ENCODE data around the gene TOM1L1. TPM values are rescaled to one million over a fixed set of nuclear protein-coding genes. Genes with fewer than 3 reads are reported as not detected.
"Not testable (repeated sequence)": the region's sequence is repeated elsewhere in the genome, so short reads cannot be mapped to it uniquely, and the experiment has no call there.

Gene TOM1L1, protein sequence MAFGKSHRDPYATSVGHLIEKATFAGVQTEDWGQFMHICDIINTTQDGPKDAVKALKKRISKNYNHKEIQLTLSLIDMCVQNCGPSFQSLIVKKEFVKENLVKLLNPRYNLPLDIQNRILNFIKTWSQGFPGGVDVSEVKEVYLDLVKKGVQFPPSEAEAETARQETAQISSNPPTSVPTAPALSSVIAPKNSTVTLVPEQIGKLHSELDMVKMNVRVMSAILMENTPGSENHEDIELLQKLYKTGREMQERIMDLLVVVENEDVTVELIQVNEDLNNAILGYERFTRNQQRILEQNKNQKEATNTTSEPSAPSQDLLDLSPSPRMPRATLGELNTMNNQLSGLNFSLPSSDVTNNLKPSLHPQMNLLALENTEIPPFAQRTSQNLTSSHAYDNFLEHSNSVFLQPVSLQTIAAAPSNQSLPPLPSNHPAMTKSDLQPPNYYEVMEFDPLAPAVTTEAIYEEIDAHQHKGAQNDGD
- total RNA-seq: 12.1 TPM
- long read RNA-seq, partial matches to known transcripts: 2 of 17 reads
- long read RNA-seq, other reads (novel, unspliced or antisense): 14 of 17 reads

DNA sequence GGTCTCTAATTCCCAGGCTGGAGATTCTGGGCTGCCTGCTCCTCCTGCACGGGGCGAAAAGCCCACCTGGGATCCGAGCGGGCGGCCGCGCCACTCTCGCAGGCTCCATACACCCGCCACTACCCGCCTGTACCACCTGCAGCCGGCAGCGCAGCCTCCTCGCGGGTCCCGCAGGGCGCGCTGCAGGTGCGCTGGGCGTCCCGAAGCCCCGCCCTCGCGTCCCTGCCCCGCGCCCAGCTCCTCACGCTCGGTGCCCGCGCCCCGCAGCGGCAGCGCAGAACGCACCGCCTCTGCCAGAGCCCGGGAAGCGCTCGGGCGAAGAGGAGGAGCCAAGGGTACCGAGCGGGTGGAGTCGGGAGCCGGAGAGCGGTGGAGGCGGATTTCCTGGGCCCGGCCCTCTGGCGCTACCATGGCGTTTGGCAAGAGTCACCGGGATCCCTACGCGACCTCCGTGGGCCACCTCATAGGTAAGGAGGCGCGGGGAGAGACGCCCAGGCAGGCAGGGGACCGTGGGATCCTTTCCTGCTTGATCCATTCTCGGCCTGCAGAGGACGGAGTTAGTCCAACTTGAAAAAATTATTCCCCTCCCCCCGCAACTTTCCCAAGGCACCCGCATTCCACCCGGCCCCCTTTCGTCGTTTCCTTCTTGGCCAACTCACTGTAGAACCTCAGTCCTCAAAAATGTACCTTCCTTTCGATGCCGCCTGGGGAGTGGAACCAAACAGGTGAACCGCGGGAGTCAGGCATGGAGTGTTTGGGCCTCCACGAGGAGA is at the start of gene TOM1L1:
TOM1L1 (plus strand) TSS at position 396 of the 773 bp plus-strand sequence; CDS start at position 410, 14 bp downstream.
- intact Hi-C loops (cut with micrococcal nuclease): no loop called here
- DNase-seq (peak; percentile 83), ATAC-seq (peak; percentile 97)

DNA sequence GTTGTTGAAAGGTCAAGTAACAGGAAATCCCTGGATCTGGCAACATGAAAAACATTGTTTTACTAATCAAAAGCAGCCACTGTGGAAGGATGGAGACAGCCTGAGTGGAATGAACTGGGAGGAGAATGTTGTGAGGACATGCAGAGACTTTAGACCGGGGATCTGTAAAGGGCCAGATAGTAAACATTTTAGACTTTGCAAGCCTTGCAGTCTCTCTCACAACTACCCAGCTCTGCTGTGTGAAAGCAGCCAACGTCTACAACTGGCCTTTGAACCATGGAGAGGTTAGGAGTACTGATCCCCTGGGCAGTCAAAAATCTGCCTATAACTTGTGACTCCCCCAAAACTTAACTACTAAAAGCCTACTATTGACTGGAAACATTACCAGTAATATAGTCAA is 41.5 kb upstream of the TOM1L1 start:
- no peak for DNase-seq
- intact Hi-C loops (cut with micrococcal nuclease): no loop called here
- ATAC-seq: no peak

DNA sequence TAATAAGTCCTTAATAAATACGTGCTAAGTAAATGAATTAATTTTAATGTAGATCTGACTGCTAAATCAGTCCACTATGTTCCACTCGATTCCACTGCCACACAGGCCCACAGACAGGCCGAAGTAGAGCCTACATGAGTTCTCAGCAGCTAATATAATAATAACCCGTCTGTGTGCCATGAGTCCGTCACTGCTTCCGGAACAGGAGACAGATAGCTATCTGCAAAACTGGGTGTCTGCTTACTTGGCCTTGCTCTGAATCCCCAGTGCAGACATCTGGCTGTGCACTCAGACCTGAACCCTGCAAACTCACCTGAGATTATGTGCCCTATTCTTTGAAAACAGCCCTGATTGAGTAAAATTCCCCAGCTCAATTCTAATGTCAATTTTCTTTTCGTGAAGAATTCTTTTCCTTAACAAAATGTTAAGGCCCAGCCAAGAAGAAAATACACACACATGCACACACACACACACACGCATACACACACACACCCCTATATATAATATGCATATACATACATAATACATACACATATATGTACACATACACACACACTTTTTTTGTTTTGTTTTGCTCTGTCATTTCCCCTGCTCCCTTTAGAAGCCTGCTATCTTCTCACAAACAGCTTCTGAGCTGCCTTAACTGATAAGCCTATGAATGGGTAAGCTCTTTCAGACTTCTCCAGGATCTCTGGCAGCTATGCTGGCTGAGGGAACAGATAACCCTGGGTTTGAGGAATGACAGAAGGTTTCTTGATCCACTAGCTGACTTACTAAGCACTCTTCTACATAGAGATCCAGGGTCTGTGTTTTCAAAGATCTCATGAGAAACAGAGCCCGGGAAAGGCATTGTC is 39.8 kb upstream of the TOM1L1 start:
- no peak for DNase-seq
- intact Hi-C loops (cut with micrococcal nuclease): no loop called here
- no peak for ATAC-seq

DNA sequence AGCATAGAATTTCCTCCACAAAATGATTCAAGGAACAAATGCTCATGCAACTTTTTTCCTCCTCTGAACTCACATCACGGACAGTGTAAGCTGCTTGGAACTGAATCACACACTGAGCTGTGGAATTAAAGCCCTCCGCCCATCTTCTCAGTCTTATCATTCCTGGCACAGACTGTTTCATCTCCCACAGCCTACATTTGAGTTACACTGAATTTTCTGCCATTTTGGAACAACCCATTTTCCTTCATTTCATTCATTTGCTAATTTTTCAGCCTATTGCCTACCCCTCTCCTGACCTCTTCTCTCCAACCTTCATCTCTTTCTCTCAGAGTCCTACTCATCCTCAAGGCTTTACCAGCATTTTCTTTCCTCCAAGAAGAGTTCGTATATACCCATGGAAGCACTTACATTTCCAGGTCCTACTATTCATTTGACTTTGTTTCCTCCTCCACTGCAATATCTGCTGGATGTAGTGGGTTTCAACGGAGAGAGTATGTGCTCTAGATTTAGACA is 39.1 kb upstream of the TOM1L1 start:
- ATAC-seq (no peak), DNase-seq (no peak)
- intact Hi-C loops (cut with micrococcal nuclease): no loop called here

DNA sequence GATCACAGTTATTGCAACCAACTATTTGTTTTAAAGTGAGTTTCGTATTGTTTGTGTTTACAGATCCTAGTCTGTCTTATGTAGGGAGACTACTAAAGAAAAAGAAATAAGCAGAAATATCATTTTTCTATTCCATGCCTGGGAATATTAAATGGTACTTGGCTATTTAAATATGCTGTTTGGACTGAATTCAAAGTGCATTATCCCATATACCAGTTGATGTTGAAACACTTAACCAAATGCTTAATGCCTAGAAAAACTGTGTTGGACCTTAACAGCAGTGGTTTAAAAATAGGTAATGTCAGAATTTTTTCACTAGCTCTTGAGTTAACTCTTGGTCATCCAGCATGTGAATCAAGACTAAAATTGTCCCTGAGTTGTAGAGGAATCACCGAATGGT is 37.5 kb upstream of the TOM1L1 start:
- DNase-seq (no peak), ATAC-seq (no peak)

DNA sequence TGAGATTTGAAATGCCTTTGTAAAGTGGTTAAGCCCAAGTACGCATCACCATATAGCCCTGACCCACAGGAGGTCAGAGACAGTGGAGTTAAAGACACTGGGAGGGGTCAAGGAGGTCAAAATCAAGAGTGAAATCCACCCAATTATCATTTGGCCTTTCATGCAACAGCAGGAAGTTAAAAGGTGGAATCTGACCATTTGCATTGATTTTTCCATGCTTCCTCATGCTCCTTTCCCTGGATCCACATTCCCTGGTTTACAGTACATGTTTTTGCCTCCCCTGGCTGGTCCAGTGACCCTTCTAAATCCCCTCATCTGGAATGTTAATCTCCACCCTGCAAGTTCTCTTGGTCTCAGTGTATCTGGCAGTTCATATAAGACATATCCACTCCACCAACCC is 36.6 kb upstream of the TOM1L1 start:
- DNase-seq: no peak
- intact Hi-C loops (cut with micrococcal nuclease): no loop called here
- no peak for ATAC-seq

More for the DNA sequence above, 37.5 kb upstream of the TOM1L1 start:
- intact Hi-C loops (cut with micrococcal nuclease): no loop called here

DNA sequence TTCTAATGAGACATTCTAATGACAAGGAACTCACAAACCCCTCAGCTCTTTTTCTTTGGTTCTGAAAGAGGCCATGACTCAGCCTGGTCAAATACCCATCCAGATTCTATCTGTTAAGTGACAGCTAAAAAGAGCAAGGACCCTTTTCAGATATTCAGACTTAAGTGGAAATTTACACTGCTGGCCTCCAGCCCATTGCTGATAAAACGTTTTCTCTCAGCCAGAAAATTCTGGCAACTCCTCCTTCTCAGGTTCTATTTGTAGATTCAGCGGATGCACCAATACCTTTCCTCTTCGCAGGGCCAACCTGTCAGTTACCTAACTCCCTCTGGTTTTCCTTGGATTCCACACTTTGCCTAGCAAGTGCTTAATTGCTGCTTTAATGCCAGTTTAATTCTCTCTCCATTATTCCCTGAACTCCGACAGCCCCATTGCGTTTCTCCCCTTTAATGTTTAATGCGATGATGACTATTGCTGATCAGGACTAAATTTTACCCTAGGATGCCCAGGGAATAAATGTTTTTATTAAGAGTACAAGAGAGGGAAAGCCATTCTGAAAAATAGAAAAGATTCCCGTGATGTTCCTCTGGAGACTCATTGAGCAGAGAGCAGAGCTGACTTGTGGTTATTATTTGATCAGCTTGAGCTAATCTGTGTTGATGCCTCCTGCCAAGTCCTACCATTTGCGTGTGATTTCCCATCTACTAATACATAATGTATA is 35.9 kb upstream of the TOM1L1 start:
- DNase-seq (no peak), ATAC-seq (no peak)
- intact Hi-C loops (cut with micrococcal nuclease): no loop called here

DNA sequence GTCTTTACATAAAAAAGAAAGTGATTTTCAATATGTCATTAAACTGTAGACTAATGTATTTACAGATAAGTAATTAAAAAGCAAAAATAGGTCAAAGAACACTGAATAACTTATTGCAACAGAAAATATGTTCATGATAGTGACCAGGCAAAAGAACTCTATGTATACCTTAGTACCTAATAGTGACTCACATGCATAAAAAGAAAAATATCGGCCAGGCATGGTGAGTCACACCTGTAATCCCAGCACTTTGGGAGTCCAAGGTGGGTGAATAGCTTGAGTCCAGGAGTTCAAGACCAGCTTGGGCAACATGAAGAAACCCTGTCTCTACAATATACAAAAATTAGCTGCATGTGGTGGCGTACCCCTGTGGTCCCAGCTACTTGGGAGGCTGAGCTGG is 33.0 kb upstream of the TOM1L1 start:
- no peak for ATAC-seq
- no peak for DNase-seq
- intact Hi-C loops (cut with micrococcal nuclease): no loop called here

DNA sequence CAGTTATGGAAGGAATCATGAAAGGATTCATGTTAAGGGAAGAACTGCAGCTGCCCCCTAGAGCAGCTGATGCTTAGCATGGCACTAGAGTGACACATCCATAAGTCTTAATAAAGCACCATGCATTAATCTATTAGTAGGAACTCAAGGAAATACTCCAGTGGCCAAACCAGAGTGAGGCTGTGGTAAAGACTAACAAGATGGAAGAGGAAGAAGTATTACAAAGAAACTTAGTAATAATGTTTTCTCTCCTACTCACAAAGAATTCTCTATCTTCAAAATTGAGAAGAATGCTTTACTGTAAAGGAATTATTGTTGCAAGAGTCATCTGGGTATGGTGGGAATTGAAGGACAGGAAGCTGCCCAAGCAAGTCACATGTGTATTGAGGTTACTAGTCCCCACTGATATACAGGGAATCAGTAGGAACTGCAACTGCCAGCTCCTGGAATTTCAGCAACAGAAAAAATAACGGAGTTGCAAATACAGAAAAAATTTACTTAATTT is 29.9 kb upstream of the TOM1L1 start:
- no peak for ATAC-seq
- intact Hi-C loops (cut with micrococcal nuclease): no loop called here
- no peak for DNase-seq

DNA sequence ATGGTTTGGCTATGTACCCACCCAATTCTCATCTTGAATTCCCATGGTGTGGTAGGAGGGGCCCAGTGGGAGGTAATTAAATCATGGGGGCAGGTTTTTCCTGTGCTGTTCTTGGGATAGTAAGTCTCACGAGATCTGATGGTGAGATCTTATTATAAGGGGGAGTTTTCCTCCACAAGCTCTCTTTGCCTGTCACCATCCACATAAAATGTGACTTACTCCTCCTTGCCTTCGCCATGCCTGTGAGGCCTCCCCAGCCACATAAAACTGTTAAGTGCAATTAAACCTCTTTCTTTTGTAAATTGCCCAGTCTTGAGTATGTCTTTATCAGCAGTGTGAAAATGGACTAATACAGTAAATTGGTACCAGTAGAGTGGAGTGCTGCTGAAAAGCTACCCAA is 24.7 kb upstream of the TOM1L1 start:
- ATAC-seq; DNase-seq; intact Hi-C loops (cut with micrococcal nuclease): not testable (repeated sequence)

DNA sequence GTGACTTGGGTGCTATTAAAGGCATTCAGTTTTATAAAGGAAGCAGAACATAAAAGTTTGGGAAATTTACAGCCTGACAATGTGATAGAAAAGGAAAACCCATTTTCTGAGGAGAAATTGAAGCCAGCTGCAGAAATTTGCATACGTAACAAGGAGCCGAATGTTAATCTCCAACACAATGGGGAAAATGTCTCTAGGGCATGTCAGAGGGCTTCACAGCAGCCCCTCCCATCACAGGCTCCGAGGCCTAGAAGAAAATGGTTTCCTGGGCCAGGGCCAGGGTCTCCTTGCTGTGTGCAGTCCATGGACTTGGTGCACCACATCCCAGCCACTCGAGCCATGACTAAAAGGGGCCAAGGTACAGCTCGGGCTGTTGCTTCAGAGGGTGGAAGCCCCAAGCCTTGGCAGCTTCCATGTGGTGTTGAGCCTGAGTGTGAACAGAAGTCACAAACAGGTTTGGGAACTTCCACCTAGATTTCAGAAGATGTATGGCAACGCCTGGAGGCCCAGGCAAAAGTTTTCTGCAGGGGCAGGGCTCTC is 23.9 kb upstream of the TOM1L1 start:
- intact Hi-C loops (cut with micrococcal nuclease): no loop called here
- ATAC-seq: no peak
- DNase-seq: no peak

DNA sequence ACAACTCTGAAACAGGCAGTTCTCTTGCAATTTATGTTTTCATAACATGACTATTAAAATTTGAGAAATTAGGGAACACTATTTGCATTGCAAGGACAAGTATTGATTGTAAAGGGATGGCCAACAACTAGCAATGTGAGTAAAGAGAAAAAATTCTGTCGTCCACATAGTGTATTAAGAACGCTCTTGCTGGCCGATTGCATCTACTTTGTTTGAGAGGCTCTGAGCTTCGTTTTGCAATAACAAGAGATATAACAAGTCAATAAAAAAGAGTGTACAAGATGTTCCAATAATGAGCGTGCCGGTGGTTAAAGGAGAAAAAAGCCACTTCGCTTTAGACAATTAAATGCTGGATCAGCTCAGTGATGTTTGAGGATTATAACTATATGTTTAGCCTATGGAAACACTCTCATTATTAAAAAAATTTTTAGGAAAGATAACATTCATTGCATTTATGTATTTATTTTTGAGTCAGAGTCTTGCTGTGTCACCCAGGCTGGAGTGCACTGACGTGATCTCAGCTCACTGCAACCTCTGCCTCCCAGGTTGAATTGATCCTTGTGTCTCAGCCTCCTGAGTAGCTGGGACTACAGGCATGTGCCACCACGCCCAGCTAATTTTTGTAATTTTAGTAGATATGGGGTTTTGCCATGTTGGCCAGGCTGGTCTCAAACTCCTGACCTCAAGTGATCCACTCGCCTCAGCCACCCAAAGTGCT is 19.2 kb upstream of the TOM1L1 start:
- DNase-seq (no peak), ATAC-seq (no peak)
- intact Hi-C loops (cut with micrococcal nuclease): no loop called here

DNA sequence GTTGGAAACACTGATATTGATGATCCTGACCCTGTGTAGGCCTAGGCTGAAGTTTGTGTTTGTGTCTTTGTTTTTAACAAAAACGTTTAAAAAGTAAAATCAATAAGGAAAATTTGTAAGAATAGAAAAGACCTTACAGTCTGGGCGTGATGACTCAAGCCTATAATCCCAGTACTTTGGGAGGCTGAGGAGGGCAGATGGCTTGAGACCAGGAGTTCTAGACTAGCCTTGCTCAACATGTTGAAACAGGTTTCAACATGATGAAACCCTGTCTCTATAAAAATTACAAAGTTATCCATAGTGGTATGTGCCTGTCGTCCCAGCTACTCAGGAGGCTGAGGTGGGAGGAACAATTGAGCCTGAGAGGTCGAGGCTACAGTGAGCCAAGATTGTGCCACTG is 18.3 kb upstream of the TOM1L1 start:
- DNase-seq (no peak), ATAC-seq (no peak)
- intact Hi-C loops (cut with micrococcal nuclease): no loop called here

DNA sequence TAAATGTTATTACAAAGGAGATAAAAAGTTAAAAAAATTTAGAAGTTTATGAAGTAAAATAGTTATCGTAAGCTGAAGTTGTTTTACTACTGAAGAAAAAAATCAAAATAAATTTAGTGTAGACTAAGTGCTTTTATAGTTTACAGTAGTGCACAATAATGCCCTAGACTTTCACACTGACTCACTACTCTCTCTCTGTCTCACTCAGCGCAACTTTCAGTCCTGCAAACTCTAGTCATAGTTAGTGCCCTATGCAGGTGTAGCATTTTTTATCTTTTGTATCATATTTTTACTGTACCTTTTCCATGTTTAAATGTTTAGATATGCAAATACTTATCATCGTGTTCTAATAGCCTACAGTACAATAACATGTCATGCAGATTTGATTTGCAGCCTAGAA is 17.7 kb upstream of the TOM1L1 start:
- no peak for ATAC-seq
- no peak for DNase-seq
- intact Hi-C loops (cut with micrococcal nuclease): no loop called here

DNA sequence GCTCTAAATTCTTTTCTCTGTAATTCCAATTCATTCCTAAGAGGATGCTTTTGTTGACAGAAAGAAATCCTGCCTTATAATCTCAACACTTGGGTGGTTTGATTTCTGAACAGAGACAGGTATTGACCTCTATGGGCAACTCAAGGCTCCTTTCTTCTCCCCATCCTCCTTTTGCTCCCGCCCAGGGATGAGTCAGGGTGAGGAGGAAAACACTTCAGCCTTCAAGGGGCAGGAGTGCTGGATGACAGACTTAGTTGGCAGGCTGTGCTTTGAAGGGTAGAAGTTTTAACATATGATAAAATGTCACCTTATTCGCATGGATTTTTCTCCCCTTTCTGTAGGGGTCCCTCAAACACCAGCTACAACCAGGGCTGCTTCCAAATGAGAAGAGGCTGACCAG is 16.7 kb upstream of the TOM1L1 start:
- no peak for ATAC-seq
- DNase-seq: no peak
- intact Hi-C loops (cut with micrococcal nuclease): no loop called here

DNA sequence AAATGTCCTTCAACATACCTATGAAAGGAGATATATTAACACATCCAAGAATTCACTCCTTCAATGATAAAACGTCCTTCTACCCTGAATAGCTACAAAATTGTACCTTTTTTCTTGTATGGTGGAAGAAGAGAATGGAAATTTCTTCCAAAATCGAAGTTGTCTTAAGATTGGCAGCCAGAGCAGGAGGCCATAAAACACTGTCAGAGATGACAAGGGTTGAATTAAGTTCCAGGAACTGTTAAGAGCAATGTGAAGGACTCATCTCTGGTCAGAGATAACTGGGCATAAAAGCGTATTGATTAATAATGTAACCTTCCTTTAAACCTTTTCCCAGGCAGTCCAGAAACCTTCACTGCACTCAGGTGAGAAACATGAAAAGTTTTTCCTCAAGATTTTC is 12.9 kb upstream of the TOM1L1 start:
- intact Hi-C loops (cut with micrococcal nuclease): no loop called here
- no peak for DNase-seq
- no peak for ATAC-seq

DNA sequence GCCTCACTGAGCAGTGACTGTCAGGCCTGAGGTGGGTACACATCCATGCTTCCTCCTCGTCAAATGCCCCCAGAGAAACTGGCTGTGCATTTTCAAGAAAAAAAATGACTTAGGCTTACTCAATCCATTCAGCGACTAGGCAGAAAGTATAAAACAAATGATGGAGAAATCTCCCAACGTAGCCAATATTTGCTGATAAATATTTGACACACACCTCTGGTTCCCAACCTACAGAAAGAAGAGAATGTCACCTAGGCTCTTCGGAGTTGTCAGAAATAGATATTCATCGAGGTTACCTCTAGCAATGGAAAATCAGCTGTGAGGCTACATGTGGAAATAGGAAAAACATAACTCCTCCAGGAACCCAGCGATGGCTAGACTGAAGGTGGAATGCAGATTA is 12.4 kb upstream of the TOM1L1 start:
- ATAC-seq (no peak), DNase-seq (no peak)
- intact Hi-C loops (cut with micrococcal nuclease): no loop called here

DNA sequence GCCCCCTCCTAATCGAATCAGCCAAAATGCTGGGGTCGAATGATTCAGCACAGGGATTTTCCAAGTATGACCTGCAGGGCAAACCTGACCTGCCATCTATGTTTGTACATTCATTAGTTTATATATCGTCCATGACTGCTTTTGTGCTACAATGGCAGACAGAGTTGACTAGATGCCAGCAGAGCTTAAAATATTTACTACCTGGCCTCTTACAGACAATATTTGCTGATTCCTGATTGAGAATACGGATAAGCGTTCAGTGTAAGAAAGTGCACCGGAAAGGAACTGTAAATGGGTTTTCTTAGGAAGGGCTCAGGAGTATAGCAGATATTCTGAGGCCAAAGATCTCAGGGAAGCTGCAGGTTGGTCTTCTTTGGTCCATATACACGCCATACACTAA is 11.7 kb upstream of the TOM1L1 start:
- intact Hi-C loops (cut with micrococcal nuclease): no loop called here

More for the DNA sequence above, 11.7 kb upstream of the TOM1L1 start:
- no peak for DNase-seq
- no peak for ATAC-seq

Measured in left ventricle myocardium superior (tissue), 1 donor.